NCI-H2107 (cell line): ENCODE results near the gene CTIF.
"Not testable (repeated sequence)": the region's sequence is repeated elsewhere in the genome, so short reads cannot be mapped to it uniquely, and the experiment has no call there.

Experiments used
- DNase-seq: peaks from one replicate; lab custom pipeline; 2025; lab: John Stamatoyannopoulos, UW

The CTIF gene

GRCh38 chr18:48868468-48869466 is 329.9 kb downstream of the CTIF start:
- DNase-seq = no peak

- no peak for DNase-seq
Measured at GRCh38 chr18:48869591-48869990, 330.8 kb downstream of the CTIF start.

- DNase-seq = not testable (repeated sequence)
Measured at GRCh38 chr18:48870926-48871325, 332.1 kb downstream of the CTIF start.

GRCh38 chr18:48871391-48872166 is 332.7 kb downstream of the CTIF start:
- no peak for DNase-seq

GRCh38 chr18:48872234-48873145 is 333.7 kb downstream of the CTIF start:
- no peak for DNase-seq

GRCh38 chr18:48874233-48874632 is 335.4 kb downstream of the CTIF start:
- no peak for DNase-seq

GRCh38 chr18:48874701-48875162 is 335.9 kb downstream of the CTIF start:
- DNase-seq = no peak

GRCh38 chr18:48875314-48875941 is 336.6 kb downstream of the CTIF start:
- DNase-seq = no peak

- DNase-seq = no peak
Measured at GRCh38 chr18:48875942-48876511, 337.2 kb downstream of the CTIF start.

GRCh38 chr18:48876590-48876989 is 337.8 kb downstream of the CTIF start:
- no peak for DNase-seq

- DNase-seq = no peak
Measured at GRCh38 chr18:48877941-48878340, 339.1 kb downstream of the CTIF start.

GRCh38 chr18:48878471-48878870 is 339.6 kb downstream of the CTIF start:
- DNase-seq = no peak

GRCh38 chr18:48879008-48879431 is 340.2 kb downstream of the CTIF start:
- DNase-seq = no peak

- DNase-seq = no peak
Measured at GRCh38 chr18:48880931-48881330, 342.1 kb downstream of the CTIF start.

GRCh38 chr18:48882379-48882778 is 343.5 kb downstream of the CTIF start:
- DNase-seq = no peak

- no peak for DNase-seq
Measured at GRCh38 chr18:48884306-48884705, 345.5 kb downstream of the CTIF start.

- no peak for DNase-seq
Measured at GRCh38 chr18:48884771-48885170, 345.9 kb downstream of the CTIF start.

- no peak for DNase-seq
Measured at GRCh38 chr18:48885266-48885923, 346.6 kb downstream of the CTIF start.

GRCh38 chr18:48885924-48886400 is 347.1 kb downstream of the CTIF start:
- no peak for DNase-seq
